Measurements from ENCODE around the gene FBF1. TPM values are rescaled to one million over a fixed set of nuclear protein-coding genes. Genes with fewer than 3 reads are reported as not detected.

FBF1 gene
- total RNA-seq, 1 donor from 2014 or later, result 15.1 TPM

GRCh38 chr17:75915268-75915667, 25.6 kb downstream of the FBF1 start:
- ChIA-PET POLR2A (interaction anchor here (0.6 kb wide), 1 partner anchor 128 kb away, joined by 3 read pairs; no protein-coding TSS in a partner anchor), CTCF (no interaction called here)
- DNase-seq (no peak), ATAC-seq (ENCODE audit: low read depth) (no peak)
- TF ChIP-seq, protein P1, sequence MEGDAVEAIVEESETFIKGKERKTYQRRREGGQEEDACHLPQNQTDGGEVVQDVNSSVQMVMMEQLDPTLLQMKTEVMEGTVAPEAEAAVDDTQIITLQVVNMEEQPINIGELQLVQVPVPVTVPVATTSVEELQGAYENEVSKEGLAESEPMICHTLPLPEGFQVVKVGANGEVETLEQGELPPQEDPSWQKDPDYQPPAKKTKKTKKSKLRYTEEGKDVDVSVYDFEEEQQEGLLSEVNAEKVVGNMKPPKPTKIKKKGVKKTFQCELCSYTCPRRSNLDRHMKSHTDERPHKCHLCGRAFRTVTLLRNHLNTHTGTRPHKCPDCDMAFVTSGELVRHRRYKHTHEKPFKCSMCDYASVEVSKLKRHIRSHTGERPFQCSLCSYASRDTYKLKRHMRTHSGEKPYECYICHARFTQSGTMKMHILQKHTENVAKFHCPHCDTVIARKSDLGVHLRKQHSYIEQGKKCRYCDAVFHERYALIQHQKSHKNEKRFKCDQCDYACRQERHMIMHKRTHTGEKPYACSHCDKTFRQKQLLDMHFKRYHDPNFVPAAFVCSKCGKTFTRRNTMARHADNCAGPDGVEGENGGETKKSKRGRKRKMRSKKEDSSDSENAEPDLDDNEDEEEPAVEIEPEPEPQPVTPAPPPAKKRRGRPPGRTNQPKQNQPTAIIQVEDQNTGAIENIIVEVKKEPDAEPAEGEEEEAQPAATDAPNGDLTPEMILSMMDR (IDR thresholded peaks at IDR 0.05), result no peak
- no peaks in the 10 kb centered on the region for H3K9me3 Mint-ChIP-seq
- intact Hi-C loops (cut with micrococcal nuclease), result no loop called here
- no peak overlapping the region for H3K27ac Mint-ChIP-seq
- H3K27me3 Mint-ChIP-seq, result no peaks in the 10 kb centered on the region
- no peak overlapping the region for H3K4me3 Mint-ChIP-seq
- no peaks in the 10 kb centered on the region for H3K4me1 Mint-ChIP-seq
- peaks cover 12% of the 10 kb centered on the region for H3K36me3 Mint-ChIP-seq (ENCODE audit: low read depth)

- ChIA-PET POLR2A (interaction anchor here (0.6 kb wide), 1 partner anchor 128 kb away, joined by 3 read pairs; no protein-coding TSS in a partner anchor), CTCF (no interaction called here)
- Mint-ChIP-seq H3K4me3 (no peak overlapping the region), H3K9me3 (no peaks in the 10 kb centered on the region), H3K27ac (no peak overlapping the region), H3K36me3 (ENCODE audit: low read depth) (peaks cover 12% of the 10 kb centered on the region), H3K4me1 (no peaks in the 10 kb centered on the region), H3K27me3 (no peaks in the 10 kb centered on the region)
- no peak for ATAC-seq (ENCODE audit: low read depth)
- TF ChIP-seq, protein P1 (IDR thresholded peaks at IDR 0.05), result no peak
- intact Hi-C loops (cut with micrococcal nuclease), result no loop called here
- no peak for DNase-seq
Measured at GRCh38 chr17:75914643-75915267, 26.1 kb downstream of the FBF1 start.

GRCh38 chr17:75913537-75914210, 27.2 kb downstream of the FBF1 start:
- no peaks in the 10 kb centered on the region for H3K9me3 Mint-ChIP-seq
- no peaks in the 10 kb centered on the region for H3K4me1 Mint-ChIP-seq
- peaks cover 9% of the 10 kb centered on the region for H3K36me3 Mint-ChIP-seq (ENCODE audit: low read depth)
- DNase-seq, result no peak
- TF ChIP-seq, protein P1 (IDR thresholded peaks at IDR 0.05), result no peak
- ChIA-PET CTCF (no interaction called here), POLR2A (no interaction called here)
- H3K4me3 Mint-ChIP-seq, result no peak overlapping the region
- no peak for ATAC-seq (ENCODE audit: low read depth)
- no peaks in the 10 kb centered on the region for H3K27me3 Mint-ChIP-seq
- H3K27ac Mint-ChIP-seq, result no peak overlapping the region
- intact Hi-C loops (cut with micrococcal nuclease), result no loop called here

DNA sequence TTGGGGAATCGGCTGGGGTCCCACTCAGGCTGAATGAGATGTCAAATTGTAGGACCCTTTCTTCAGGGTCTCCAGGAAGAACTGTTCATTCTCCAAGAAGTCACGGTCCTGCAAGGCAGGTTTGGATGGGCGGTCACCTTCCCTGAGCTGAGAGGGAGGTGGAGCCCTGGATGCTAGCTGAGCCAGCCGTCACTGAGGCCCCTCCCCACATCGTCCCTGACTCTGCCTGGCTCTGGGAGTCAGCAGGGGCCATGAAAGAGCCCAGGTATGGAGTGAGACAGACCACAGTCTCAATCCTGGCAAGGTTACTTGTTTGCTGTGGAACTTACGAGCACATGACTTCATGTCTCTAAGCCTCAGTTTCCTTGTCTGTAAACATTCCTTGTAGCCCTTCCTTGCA, 30.1 kb downstream of the FBF1 start:
- H3K4me1 Mint-ChIP-seq, result peaks cover 2% of the 10 kb centered on the region
- intact Hi-C loops (cut with micrococcal nuclease), result no loop called here

GRCh38 chr17:75909812-75910274, 31.0 kb downstream of the FBF1 start:
- no peak for ATAC-seq (ENCODE audit: low read depth)
- Mint-ChIP-seq H3K27ac (no peak overlapping the region), H3K36me3 (ENCODE audit: low read depth) (peaks cover 7% of the 10 kb centered on the region), H3K9me3 (no peaks in the 10 kb centered on the region), H3K4me3 (no peak overlapping the region), H3K27me3 (no peaks in the 10 kb centered on the region), H3K4me1 (peaks cover 6% of the 10 kb centered on the region)
- TF ChIP-seq, protein P1 (IDR thresholded peaks at IDR 0.05), result no peak
- ChIA-PET CTCF (interaction anchor here (1.3 kb wide), 1 partner anchor 95 kb away, joined by 9 read pairs; no protein-coding TSS in a partner anchor), POLR2A (no interaction called here)
- intact Hi-C loops (cut with micrococcal nuclease), result loop anchor here (10.0 kb wide), 1 partner anchor 365 kb away; no protein-coding TSS in a partner anchor
- DNase-seq, result no peak

More for the DNA sequence above, 30.1 kb downstream of the FBF1 start:
- ChIA-PET CTCF (no interaction called here), POLR2A (interaction anchor here (1.0 to 1.3 kb wide), 3 partner anchors 68 to 161 kb away, joined by 3 to 5 read pairs (median 3); partner anchors contain the start of genes ACOX1, SRP68 and TEN1)
- Mint-ChIP-seq H3K4me3 (no peak overlapping the region), H3K27ac (no peak overlapping the region), H3K9me3 (no peaks in the 10 kb centered on the region), H3K27me3 (no peaks in the 10 kb centered on the region), H3K36me3 (ENCODE audit: low read depth) (peaks cover 7% of the 10 kb centered on the region)
- ATAC-seq (ENCODE audit: low read depth) (no peak), DNase-seq (no peak)
- TF ChIP-seq, protein P1 (IDR thresholded peaks at IDR 0.05), result no peak
